Left kidney (tissue), 2 donors: ENCODE measurements around the gene PAIP2. TPM values are rescaled to one million over a fixed set of nuclear protein-coding genes. Genes with fewer than 3 reads are reported as not detected.
"Not testable (repeated sequence)": the region's sequence is repeated elsewhere in the genome, so short reads cannot be mapped to it uniquely, and the experiment has no call there.

Source experiments
- DNase-seq: peaks from one replicate; pipeline ENCODE4 v3.0.0-alpha.2; 2013
- polyA plus RNA-seq: library from polyadenylated mRNA; unstranded; fragments of 120-200 nt; gene quantifications from one replicate; pipeline ENCODE4 v1.2.1, GENCODE V29; 2013; ENCODE audit not compliant: insufficient read length

Gene PAIP2
- polyA plus RNA-seq, 1 donor, result 176 TPM

- no peak for DNase-seq
These were observed 34.7 kb downstream of the PAIP2 start for GRCh38 chr5:139376364-139376763.

- no peak for DNase-seq
These were observed 35.6 kb downstream of the PAIP2 start for GRCh38 chr5:139377226-139377625.

- DNase-seq, result no peak
These were observed 36.6 kb downstream of the PAIP2 start for GRCh38 chr5:139378101-139378825.

GRCh38 chr5:139378941-139379361 lies 37.3 kb downstream of the PAIP2 start:
- no peak for DNase-seq

- no peak for DNase-seq
These were observed 38.2 kb downstream of the PAIP2 start for GRCh38 chr5:139379626-139380449.

- DNase-seq, result no peak
These were observed 40.4 kb downstream of the PAIP2 start for GRCh38 chr5:139381837-139382761.

- no peak for DNase-seq
These were observed 41.2 kb downstream of the PAIP2 start for GRCh38 chr5:139382807-139383206.

- DNase-seq, result peak; percentile 35
These were observed 41.8 kb downstream of the PAIP2 start, which contains the start of gene SLC23A1 for GRCh38 chr5:139383275-139383992. SLC23A1 (minus strand) TSS chr5:139383297; CDS start chr5:139383253, 44 bp downstream.

GRCh38 chr5:139383993-139384590 lies 42.4 kb downstream of the PAIP2 start:
- no peak for DNase-seq

GRCh38 chr5:139384591-139385051 lies 43.0 kb downstream of the PAIP2 start:
- no peak for DNase-seq

- DNase-seq, result no peak
These were observed 43.7 kb downstream of the PAIP2 start for GRCh38 chr5:139385061-139386049.

GRCh38 chr5:139386050-139386438 lies 44.4 kb downstream of the PAIP2 start:
- DNase-seq, result no peak

GRCh38 chr5:139386956-139387355 lies 45.3 kb downstream of the PAIP2 start:
- not testable (repeated sequence) for DNase-seq

GRCh38 chr5:139387611-139388197 lies 46.0 kb downstream of the PAIP2 start:
- no peak for DNase-seq

- DNase-seq, result peak; percentile 25
These were observed 46.7 kb downstream of the PAIP2 start for GRCh38 chr5:139388198-139388821.

GRCh38 chr5:139389701-139390638 lies 48.3 kb downstream of the PAIP2 start, which contains the start of gene MZB1:
MZB1 (minus strand) TSS chr5:139389913; CDS start chr5:139389856, 57 bp downstream.
- no peak for DNase-seq
